Upper lobe of right lung (tissue), 1 donor: ENCODE data around the gene CLEC19A. TPM values are rescaled to one million over a fixed set of nuclear protein-coding genes. Genes with fewer than 3 reads are reported as not detected.

Source experiments
- ATAC-seq: fragments of 200-7000 bp; cut with Tn5 transposase; one replicate; pipeline ENCODE4 v1.9.1; 2020; ENCODE audit warnings: mild to moderate bottlenecking, moderate library complexity
- DNase-seq: peaks from one replicate; pipeline ENCODE4 v3.0.0-alpha.2; 2020
- H3K27ac ChIP-seq: fragments of 200-600 bp; one replicate; pipeline ENCODE4 v1.8.0; 2022
- H3K27me3 ChIP-seq: fragments of 200-600 bp; one replicate; pipeline ENCODE4 v1.8.0; 2022; ENCODE audit warnings: mild to moderate bottlenecking
- H3K36me3 ChIP-seq: fragments of 200-600 bp; one replicate; pipeline ENCODE4 v1.8.0; 2022
- H3K4me1 ChIP-seq: fragments of 200-600 bp; one replicate; pipeline ENCODE4 v1.8.0; 2022
- H3K4me3 ChIP-seq: fragments of 200-600 bp; one replicate; pipeline ENCODE4 v1.8.0; 2022; ENCODE audit warnings: mild to moderate bottlenecking
- H3K9me3 ChIP-seq: fragments of 200-600 bp; one replicate; pipeline ENCODE4 v1.8.0; 2022
- intact Hi-C: fragments of 100-400 bp; cut with DNase I; formaldehyde crosslinking; loops from one replicate; pipeline ENCODE4 v1.11.0; 2022
- total RNA-seq: library from RNA; stranded (reverse); fragmentation: NEBNext Ultra II Directional; extraction: Animal tissue kit (Norgen Biotek cat#: 25700); gene quantifications from one replicate; pipeline ENCODE4 v1.2.1, GENCODE V29; 2021
- TF ChIP-seq, protein P1 (sequence below): fragments of 200-600 bp; IDR thresholded peaks from one replicate; pipeline ENCODE4 v1.8.0; 2022; ENCODE audit warnings: antibody characterized with exemption
- donor health status: DM: no; HTN: yes; CAD: no; lungs with severe emphysema.

Gene CLEC19A
- total RNA-seq, 1 donor from 2014 or later, result 0.17 TPM

DNA sequence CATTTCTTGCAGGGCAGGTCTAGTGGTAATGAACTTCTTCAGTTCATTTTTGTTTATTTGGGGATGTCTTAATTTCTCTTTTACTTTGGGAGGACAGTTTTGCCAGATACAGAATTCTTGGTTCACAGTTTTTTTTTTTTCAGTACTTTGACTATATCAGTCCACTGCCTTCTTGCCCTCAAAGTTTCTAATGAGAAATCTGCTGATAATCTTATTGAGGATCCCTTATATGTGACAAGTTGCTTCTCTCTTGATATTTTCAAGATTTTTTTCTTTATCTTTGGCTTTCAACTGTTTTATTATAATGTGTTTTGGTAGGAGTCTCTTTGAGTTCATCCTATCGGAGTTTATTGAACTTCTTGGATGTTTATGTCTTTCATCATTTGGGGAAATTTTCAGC, 42.8 kb downstream of the CLEC19A start:
- H3K4me3 ChIP-seq, result no peak overlapping the region
- no peaks in the 10 kb centered on the region for H3K36me3 ChIP-seq
- no peaks in the 10 kb centered on the region for H3K27me3 ChIP-seq
- no peak overlapping the region for H3K27ac ChIP-seq
- TF ChIP-seq, protein P1, sequence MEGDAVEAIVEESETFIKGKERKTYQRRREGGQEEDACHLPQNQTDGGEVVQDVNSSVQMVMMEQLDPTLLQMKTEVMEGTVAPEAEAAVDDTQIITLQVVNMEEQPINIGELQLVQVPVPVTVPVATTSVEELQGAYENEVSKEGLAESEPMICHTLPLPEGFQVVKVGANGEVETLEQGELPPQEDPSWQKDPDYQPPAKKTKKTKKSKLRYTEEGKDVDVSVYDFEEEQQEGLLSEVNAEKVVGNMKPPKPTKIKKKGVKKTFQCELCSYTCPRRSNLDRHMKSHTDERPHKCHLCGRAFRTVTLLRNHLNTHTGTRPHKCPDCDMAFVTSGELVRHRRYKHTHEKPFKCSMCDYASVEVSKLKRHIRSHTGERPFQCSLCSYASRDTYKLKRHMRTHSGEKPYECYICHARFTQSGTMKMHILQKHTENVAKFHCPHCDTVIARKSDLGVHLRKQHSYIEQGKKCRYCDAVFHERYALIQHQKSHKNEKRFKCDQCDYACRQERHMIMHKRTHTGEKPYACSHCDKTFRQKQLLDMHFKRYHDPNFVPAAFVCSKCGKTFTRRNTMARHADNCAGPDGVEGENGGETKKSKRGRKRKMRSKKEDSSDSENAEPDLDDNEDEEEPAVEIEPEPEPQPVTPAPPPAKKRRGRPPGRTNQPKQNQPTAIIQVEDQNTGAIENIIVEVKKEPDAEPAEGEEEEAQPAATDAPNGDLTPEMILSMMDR, result no peak
- DNase-seq (no peak), ATAC-seq (no peak)
- intact Hi-C loops, result no loop called here
- H3K4me1 ChIP-seq, result no peaks in the 10 kb centered on the region
- H3K9me3 ChIP-seq, result no peaks in the 10 kb centered on the region

DNA sequence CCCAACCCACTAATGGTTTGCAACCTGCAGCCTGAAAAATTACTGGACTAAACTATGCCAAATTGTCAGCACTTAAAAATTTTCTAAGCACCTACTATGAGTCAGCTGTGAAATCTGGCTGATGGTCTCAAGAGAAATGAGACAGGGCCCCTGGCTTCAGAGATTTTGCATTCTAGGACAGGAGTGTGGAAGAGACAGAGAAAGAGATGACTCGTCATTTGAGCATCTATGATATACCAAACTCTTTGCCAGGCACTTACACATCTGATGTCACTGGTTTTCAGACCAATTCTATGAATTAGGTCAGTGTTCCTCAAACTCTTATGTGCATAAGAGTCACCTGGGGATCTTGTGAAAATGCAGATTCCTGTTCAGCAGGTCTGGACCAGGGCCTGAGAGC, 44.4 kb downstream of the CLEC19A start:
- H3K27ac ChIP-seq, result no peak overlapping the region
- H3K9me3 ChIP-seq, result no peaks in the 10 kb centered on the region
- TF ChIP-seq, protein P1, result no peak
- H3K4me1 ChIP-seq, result no peaks in the 10 kb centered on the region
- H3K36me3 ChIP-seq, result no peaks in the 10 kb centered on the region
- ATAC-seq (no peak), DNase-seq (no peak)
- no peak overlapping the region for H3K4me3 ChIP-seq
- no peaks in the 10 kb centered on the region for H3K27me3 ChIP-seq
- intact Hi-C loops, result no loop called here

DNA sequence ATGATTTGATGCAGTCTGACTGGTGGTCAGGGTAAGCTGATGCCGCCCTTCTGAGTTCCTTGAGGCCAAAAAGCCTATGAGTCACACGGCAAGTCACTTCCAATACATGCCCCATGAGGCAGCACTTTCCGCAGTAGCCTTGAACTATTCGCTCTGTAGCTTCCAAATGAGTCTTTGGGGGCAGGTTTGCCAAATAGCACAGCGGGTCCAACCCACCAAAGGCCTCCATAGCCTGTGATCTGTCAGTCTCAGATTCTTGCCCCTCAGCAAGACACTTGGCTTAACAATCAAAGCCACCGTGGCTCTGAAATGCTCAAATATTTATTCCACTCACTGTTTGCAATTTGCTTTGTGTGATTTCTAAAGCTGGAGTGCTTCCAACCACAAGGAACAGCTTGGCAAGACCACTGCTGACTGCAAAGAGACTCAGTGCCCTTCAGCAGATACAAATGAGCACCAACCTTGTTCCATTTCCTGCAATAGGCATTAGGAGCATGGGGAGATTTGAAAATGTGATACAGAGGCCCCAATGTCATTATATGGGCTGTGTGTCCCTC, 45.4 kb downstream of the CLEC19A start:
- H3K27me3 ChIP-seq, result no peaks in the 10 kb centered on the region
- DNase-seq (no peak), ATAC-seq (peak; percentile 68)
- no peaks in the 10 kb centered on the region for H3K36me3 ChIP-seq
- peak overlapping the region; percentile 56 for H3K27ac ChIP-seq
- H3K4me3 ChIP-seq, result no peak overlapping the region
- intact Hi-C loops, result no loop called here
- H3K9me3 ChIP-seq, result no peaks in the 10 kb centered on the region
- no peaks in the 10 kb centered on the region for H3K4me1 ChIP-seq
- TF ChIP-seq, protein P1, result no peak

DNA sequence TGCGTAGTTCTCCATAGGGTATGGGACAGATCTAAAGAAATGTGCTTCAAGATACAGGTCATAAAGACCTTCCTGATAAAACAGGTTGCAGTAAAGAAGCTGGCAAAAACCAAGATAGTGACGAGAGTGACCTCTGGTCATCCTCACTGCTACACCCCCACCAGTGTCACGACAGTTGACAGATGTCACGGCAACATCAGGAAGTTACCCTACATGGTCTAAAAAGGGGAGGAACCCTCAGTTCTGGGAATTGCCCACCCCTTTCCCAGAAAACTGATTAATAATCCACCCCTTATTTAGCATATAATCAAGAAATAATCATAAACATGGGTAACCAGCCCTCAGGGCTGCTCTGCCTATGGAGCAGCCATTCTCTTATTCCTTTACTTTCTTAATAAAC, 46.3 kb downstream of the CLEC19A start:
- Histone ChIP-seq H3K4me1 (no peaks in the 10 kb centered on the region), H3K4me3 (no peak overlapping the region), H3K27me3 (no peaks in the 10 kb centered on the region), H3K27ac (peak overlapping the region; percentile 11), H3K36me3 (no peaks in the 10 kb centered on the region), H3K9me3 (no peaks in the 10 kb centered on the region)
- DNase-seq (no peak), ATAC-seq (no peak)
- intact Hi-C loops, result no loop called here
- TF ChIP-seq, protein P1, result no peak

DNA sequence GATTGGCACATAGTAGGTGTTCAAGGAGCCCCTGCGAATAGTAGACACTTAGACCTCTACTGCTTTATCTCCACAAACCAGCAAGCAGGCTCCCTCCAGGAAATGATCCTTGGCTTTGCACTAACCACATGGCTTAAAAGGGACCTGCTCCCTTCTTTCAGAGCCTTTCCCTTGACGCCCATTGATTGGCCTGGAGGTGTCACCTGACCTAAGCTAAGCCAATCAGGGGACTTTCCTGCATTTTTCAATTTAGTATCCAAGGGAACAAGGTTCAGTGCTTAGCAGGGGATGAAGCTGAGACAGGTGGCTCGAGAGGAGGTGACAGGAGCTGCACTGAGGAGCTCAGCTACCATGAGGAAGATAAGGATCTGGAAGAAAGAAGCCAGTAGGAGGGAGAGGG, 52.8 kb downstream of the CLEC19A start:
- no peak overlapping the region for H3K4me3 ChIP-seq
- H3K9me3 ChIP-seq, result no peaks in the 10 kb centered on the region
- TF ChIP-seq, protein P1, result no peak
- ATAC-seq (peak; percentile 27), DNase-seq (no peak)
- H3K27me3 ChIP-seq, result no peaks in the 10 kb centered on the region
- H3K36me3 ChIP-seq, result no peaks in the 10 kb centered on the region
- H3K4me1 ChIP-seq, result no peaks in the 10 kb centered on the region
- H3K27ac ChIP-seq, result no peak overlapping the region
- intact Hi-C loops, result no loop called here
